Retinal pigment epithelial cell (primary cell): ENCODE data around the gene INPP5D.

Experiments
- DNase-seq: peaks from one replicate; pipeline ENCODE4 v3.0.0-alpha.2; 2010; ENCODE audit warnings: low read depth
- H3K4me3 ChIP-seq: 2 replicates; pipeline ENCODE4 v1.5.1; 2011; ENCODE audit warnings: mild to moderate bottlenecking, low read length, control low read depth, moderate library complexity
- CTCF ChIP-seq: conservative IDR thresholded peaks from 2 replicates; pipeline ENCODE4 v1.5.1; 2011; ENCODE audit warnings: low read depth, low read length, control low read depth, inconsistent platforms

Gene INPP5D

DNA sequence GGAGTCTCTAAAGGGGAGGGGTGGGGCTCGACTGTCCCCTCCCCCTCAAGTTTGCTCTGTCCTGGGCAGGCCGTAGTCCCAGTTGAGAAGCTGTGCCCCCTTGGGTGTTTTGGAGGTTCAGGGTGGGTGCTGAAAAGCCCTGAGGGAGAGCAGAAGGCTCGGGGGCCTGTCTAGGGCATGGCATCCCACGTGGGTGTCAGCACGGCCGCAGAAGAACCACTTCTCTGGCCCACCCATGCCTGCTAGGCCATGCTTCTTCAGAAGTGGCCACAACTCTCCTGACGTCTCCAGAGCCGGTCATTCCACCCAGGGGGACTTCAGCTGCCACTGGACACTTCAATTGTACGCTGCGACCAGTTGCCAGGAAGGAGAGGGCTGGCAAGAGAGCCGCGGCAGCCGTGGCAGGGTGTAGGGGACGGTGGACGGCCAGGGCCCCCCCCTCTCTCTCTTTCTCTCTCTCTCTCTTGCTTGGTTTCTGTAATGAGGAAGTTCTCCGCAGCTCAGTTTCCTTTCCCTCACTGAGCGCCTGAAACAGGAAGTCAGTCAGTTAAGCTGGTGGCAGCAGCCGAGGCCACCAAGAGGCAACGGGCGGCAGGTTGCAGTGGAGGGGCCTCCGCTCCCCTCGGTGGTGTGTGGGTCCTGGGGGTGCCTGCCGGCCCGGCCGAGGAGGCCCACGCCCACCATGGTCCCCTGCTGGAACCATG is at the start of gene INPP5D:
Gene INPP5D (plus strand): TSS at position 546 of the 704 bp plus-strand sequence. CDS start 137 bp downstream, at position 683.
- no peak for TF ChIP-seq CTCF
- DNase-seq: no peak
- H3K4me3 ChIP-seq: no peak within 1 kb of the TSS

- no peak for DNase-seq
- H3K4me3 ChIP-seq: no peak overlapping the region
- no peak for TF ChIP-seq CTCF
Measured at GRCh38 chr2:233010569-233011267, 49.4 kb upstream of the INPP5D start.

DNA sequence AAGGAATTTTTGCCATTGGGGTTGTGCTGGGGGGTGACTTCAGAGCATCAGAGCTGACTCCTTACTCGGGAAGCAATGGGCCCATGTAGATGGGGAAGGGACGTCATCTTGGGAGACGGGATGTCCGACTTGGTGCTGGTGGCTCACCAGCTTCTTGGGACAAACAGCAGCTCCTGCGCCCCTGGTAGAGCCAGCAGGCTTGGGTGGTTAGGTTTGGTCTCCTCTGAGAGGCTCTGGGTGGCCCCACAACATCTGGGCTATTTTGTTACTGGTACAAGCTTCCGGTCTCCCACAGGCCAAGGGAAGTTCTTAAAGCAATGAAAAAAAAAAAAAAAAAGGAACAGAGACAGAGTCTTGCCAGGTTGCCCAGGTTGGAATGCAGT is 48.9 kb upstream of the INPP5D start:
- no peak overlapping the region for H3K4me3 ChIP-seq
- no peak for TF ChIP-seq CTCF
- no peak for DNase-seq

DNA sequence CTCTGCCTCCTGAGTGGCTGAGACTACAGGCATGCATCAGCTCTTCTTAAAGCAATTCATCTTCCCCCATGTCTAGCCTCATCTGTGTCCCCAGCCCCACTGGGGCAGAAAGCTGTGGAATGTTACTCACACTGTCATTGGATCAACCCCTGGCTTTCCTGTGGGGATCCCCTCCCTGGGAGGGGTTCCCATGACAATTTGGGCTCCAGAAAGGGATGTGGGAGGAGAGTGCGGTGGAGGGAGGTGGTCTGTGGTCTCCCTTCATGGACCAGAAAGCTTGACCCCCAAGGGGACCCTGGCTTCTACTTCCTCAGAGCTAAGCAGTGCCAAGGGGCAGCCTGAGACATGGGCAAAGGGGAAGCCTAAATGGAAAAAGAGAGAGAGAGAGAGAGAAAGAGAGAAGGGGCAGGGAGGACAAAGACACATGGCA is 48.4 kb upstream of the INPP5D start:
- no peak for TF ChIP-seq CTCF
- H3K4me3 ChIP-seq: no peak overlapping the region
- no peak for DNase-seq

- no peak for DNase-seq
- TF ChIP-seq CTCF: no peak
- H3K4me3 ChIP-seq: no peak overlapping the region
Measured at GRCh38 chr2:233012301-233012971, 47.7 kb upstream of the INPP5D start.

DNA sequence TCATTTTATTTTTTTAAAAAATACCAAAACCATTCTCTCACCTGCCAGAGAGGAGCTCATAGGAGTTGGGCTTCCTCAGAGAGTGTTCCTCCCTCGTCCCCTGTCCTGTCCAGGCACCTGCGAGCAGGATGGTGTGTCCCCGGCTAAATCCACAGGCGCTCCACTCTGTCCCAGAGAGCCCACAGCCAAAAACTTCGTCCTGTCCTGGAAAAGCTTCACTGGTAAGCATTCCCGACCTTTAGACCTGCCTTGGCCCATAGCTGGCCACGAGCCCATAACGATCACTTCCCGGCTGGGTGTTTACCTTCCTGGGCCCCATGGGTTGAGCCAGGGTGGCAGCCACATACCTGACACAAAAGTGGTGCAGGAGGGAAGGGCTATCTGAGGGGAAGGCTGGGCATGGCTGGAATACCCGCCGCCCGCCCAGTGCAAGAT is 47.1 kb upstream of the INPP5D start, which contains the start of gene NGEF:
Gene NGEF (minus strand): TSS at position 230 of the 435 bp plus-strand sequence. CDS start 38,366 bp downstream, outside the sequence.
- DNase-seq: no peak
- no peak for TF ChIP-seq CTCF
- no peak within 1 kb of the TSS for H3K4me3 ChIP-seq
